ENCODE data around the gene ST3GAL3.

DNA sequence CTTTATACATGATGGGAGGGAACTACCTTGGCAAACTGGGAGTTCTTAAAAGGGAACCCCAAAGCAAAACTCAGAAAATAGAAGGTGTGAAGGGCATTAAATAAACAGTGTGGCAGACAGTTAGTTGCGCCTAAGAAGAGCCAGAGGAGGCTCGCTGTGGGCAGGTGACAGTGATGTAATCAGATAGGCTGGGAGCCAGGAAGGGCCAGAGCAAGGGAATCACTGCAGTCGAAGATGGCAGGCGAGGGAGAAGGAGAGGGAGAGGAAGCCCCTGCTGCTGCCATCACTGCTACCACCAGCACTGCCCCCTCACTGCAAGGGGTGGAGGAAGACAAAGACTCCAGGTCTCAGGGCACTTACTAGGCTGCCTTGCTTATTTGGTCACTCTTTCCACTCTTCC lies 97.2 kb downstream of the ST3GAL3 start:
- TF ChIP-seq, protein P1, sequence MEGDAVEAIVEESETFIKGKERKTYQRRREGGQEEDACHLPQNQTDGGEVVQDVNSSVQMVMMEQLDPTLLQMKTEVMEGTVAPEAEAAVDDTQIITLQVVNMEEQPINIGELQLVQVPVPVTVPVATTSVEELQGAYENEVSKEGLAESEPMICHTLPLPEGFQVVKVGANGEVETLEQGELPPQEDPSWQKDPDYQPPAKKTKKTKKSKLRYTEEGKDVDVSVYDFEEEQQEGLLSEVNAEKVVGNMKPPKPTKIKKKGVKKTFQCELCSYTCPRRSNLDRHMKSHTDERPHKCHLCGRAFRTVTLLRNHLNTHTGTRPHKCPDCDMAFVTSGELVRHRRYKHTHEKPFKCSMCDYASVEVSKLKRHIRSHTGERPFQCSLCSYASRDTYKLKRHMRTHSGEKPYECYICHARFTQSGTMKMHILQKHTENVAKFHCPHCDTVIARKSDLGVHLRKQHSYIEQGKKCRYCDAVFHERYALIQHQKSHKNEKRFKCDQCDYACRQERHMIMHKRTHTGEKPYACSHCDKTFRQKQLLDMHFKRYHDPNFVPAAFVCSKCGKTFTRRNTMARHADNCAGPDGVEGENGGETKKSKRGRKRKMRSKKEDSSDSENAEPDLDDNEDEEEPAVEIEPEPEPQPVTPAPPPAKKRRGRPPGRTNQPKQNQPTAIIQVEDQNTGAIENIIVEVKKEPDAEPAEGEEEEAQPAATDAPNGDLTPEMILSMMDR (IDR thresholded peaks at IDR 0.05 in 4 of 5, conservative IDR thresholded peaks at IDR 0.05 in 1 of 5): no peak
- no peak for TF ChIP-seq POLR2A (IDR thresholded peaks at IDR 0.05)
